NCI-H2196 treated with DMSO at 0.1 percent for 48 hours (cell line): Measurements from ENCODE around the gene RLBP1.
"Not testable (repeated sequence)": the region's sequence is repeated elsewhere in the genome, so short reads cannot be mapped to it uniquely, and the experiment has no call there.

ENCODE experiments used
- DNase-seq: peaks from one replicate; lab custom pipeline; 2025; ENCODE audit not compliant: unreplicated experiment; lab: John Stamatoyannopoulos, UW

The RLBP1 gene

GRCh38 chr15:89221543-89221942 is at the start of gene RLBP1:
RLBP1 (minus strand) TSS chr15:89221579; CDS start chr15:89218975, 2,604 bp downstream.
- DNase-seq = no peak

DNA sequence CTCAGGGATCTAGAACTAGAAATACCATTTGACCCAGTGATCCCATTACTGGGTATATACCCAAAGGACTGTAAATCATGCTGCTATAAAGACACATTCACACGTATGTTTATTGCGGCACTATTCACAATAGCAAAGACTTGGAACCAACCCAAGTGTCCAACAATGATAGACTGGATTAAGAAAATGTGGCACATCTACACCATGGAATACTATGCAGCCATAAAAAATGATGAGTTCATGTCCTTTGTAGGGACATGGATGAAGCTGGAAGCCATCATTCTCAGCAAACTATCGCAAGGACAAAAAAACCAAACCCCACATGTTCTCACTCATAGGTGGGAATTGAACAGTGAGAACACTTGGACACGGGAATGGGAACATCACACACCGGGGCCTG is 28.8 kb upstream of the RLBP1 start:
- DNase-seq = not testable (repeated sequence)

GRCh38 chr15:89248584-89248983 is 27.2 kb upstream of the RLBP1 start:
- no peak for DNase-seq

DNA sequence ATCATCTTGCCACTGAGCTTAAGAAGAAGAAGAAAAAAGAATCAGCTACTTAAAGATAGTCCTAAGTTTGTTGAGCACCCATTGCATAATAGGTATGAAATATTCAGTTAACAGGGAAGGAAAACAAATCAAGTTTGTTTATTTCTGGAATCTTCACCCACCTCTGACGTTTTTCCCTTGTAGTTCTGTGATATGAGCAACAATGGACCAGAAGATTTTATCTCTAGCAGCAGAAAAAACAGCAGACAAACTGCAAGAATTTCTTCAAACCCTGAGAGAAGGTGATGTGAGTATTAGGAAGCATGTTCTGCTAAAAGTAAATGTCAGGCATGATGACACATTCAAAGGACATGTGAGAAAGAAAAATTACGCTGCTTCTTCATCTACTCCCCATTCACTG is 26.1 kb upstream of the RLBP1 start:
- no peak for DNase-seq

DNA sequence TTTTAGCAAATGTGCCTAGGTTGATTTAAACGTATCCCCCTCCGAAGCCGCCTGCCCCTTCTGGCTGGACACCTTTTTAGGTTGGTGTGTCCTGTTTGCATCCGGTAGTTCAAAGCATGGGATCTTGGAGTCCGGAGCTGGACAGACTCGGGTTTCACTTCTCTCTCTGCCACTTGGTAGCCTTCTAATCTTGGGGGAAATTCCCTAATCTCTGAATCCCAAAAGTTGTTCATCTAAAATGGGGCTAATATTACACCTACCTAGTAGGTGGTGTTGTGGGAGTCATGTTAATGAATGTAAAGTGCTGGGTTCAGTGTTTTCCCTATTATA is 23.2 kb upstream of the RLBP1 start:
- no peak for DNase-seq

- DNase-seq = peak; percentile 65
Observed at GRCh38 chr15:89243691-89244573, 22.6 kb upstream of the RLBP1 start, which contains the start of gene FANCI. FANCI (plus strand) TSS chr15:89243979; CDS start chr15:89247648, 3,669 bp downstream.

GRCh38 chr15:89243046-89243690 is 21.8 kb upstream of the RLBP1 start:
- DNase-seq = no peak

- not testable (repeated sequence) for DNase-seq
Observed at GRCh38 chr15:89239883-89240810, 18.8 kb upstream of the RLBP1 start.

GRCh38 chr15:89231832-89232231 is 10.5 kb upstream of the RLBP1 start:
- DNase-seq = no peak

DNA sequence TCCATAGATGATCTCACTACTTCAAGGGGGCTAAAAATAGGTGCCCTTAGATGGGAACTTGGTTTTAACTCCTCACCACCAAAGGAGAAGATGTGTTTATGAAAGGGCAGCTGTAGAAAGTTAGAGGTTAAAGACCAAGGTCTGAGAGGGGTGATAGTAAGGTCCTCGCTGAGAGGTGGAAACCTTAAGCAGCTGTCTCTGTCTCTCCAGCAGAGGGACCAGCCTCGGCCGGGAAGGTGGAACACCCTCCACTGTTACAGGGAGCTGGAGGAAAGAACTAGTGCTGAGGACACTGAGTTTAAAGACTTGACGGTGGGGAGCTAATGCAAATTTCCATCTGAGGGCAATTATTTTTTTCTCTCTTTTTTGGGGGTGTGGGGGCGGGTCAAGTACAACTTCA is 8.9 kb upstream of the RLBP1 start:
- no peak for DNase-seq

GRCh38 chr15:89227425-89227824 is 6.0 kb upstream of the RLBP1 start:
- no peak for DNase-seq

- no peak for DNase-seq
Observed at GRCh38 chr15:89226359-89227221, 5.2 kb upstream of the RLBP1 start.

- no peak for DNase-seq
Observed at GRCh38 chr15:89225588-89225987, 4.2 kb upstream of the RLBP1 start.

- DNase-seq = no peak
Observed at GRCh38 chr15:89218531-89218930, 2.8 kb downstream of the RLBP1 start.

GRCh38 chr15:89217686-89218376 is 3.5 kb downstream of the RLBP1 start:
- DNase-seq = no peak

- DNase-seq = no peak
Observed at GRCh38 chr15:89217031-89217430, 4.3 kb downstream of the RLBP1 start.

DNA sequence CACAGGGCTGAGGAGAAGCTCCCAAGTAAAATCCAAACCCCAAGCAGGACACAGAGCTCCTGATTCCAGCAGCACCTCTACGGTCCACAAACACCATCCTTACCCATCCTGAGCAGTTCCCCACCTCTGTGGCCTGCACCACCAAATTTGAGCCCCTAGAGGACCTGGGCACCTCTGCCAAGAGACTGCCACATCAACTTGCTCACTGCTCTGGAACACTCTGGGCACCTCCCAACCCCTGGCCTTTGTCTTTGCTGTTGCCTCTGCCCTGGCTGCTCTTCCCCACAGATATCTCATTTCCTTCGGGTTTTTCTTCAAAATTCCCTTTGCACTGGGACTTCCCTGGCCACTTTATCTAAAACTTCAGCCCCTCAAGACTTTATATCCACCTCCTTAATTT is 5.8 kb downstream of the RLBP1 start:
- no peak for DNase-seq

GRCh38 chr15:89211678-89212170 is 9.7 kb downstream of the RLBP1 start:
- DNase-seq = no peak

DNA sequence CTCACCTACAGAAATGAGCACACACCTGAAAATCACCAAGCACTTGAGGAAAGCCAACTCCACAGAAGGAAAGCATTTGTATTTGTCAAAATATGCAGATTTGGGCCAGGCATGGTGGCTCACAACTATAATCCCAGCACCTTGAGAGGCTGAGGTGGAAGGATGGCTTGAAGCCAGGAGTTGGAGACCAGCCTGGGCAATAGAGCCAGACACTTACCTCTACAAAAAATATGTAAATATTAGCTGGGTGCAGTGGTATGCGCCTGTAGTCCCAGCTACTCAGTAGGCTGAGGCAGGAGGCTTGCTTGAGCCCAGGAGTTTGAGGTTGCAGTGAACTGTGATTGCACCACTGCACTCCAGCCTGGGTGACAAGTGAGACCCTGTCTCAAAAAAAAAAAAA is 12.3 kb downstream of the RLBP1 start:
- no peak for DNase-seq

DNA sequence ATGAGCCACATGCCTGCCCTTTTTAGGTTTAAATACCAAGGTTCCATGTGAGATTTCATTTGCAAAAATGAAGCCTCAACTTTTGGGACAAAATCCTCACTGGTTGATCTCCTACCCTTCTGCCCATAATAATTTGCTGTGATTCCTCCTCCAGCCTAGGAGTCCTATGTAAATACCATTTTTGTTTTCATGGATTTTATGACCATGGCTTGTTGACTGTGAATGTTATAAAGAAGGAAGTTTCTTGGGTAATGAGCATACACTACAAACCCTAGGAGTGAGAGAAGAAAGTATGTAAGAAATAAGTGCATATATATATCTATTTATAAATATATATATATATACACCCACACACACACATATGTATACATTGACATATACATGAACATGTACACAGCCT is 13.1 kb downstream of the RLBP1 start:
- no peak for DNase-seq
